ENCODE data around the gene SERPINB12.

Gene SERPINB12

GRCh38 chr18:63542069-63542468 is at the start of gene SERPINB12:
Gene SERPINB12 (plus strand): TSS chr18:63542369. CDS start chr18:63556160, 13,791 bp downstream.
- no peak for DNase-seq (ENCODE audit: low spot score)

GRCh38 chr18:63492851-63493250 is 49.3 kb upstream of the SERPINB12 start:
- DNase-seq (ENCODE audit: low spot score), result no peak

GRCh38 chr18:63495675-63496074 is 46.5 kb upstream of the SERPINB12 start:
- DNase-seq (ENCODE audit: low spot score), result no peak

- DNase-seq (ENCODE audit: low spot score), result no peak
These were observed 36.4 kb upstream of the SERPINB12 start for GRCh38 chr18:63505566-63506335.

- no peak for DNase-seq (ENCODE audit: low spot score)
These were observed 35.9 kb upstream of the SERPINB12 start for GRCh38 chr18:63506336-63506646.

- no peak for DNase-seq (ENCODE audit: low spot score)
These were observed 33.6 kb upstream of the SERPINB12 start for GRCh38 chr18:63508596-63508995.

GRCh38 chr18:63511285-63511684 is 30.9 kb upstream of the SERPINB12 start:
- DNase-seq (ENCODE audit: low spot score), result peak; percentile 38

- no peak for DNase-seq (ENCODE audit: low spot score)
These were observed 27.8 kb upstream of the SERPINB12 start for GRCh38 chr18:63514326-63514725.

- DNase-seq (ENCODE audit: low spot score), result no peak
These were observed 27.1 kb upstream of the SERPINB12 start for GRCh38 chr18:63514888-63515678.

- no peak for DNase-seq (ENCODE audit: low spot score)
These were observed 26.4 kb upstream of the SERPINB12 start for GRCh38 chr18:63515801-63516200.

GRCh38 chr18:63518178-63519012 is 23.8 kb upstream of the SERPINB12 start:
- DNase-seq (ENCODE audit: low spot score), result peak; percentile 91

- no peak for DNase-seq (ENCODE audit: low spot score)
These were observed 22.0 kb upstream of the SERPINB12 start for GRCh38 chr18:63520053-63520685.

GRCh38 chr18:63523660-63524059 is 18.5 kb upstream of the SERPINB12 start:
- no peak for DNase-seq (ENCODE audit: low spot score)

GRCh38 chr18:63527251-63527650 is 14.9 kb upstream of the SERPINB12 start:
- DNase-seq (ENCODE audit: low spot score), result no peak

- no peak for DNase-seq (ENCODE audit: low spot score)
These were observed 13.2 kb upstream of the SERPINB12 start for GRCh38 chr18:63528863-63529492.

- no peak for DNase-seq (ENCODE audit: low spot score)
These were observed 9.7 kb upstream of the SERPINB12 start for GRCh38 chr18:63532471-63532870.

- DNase-seq (ENCODE audit: low spot score), result no peak
These were observed 7.6 kb upstream of the SERPINB12 start for GRCh38 chr18:63534615-63535014.

GRCh38 chr18:63539904-63540510 is 2.2 kb upstream of the SERPINB12 start:
- DNase-seq (ENCODE audit: low spot score), result no peak

GRCh38 chr18:63544017-63544416 is 1.8 kb downstream of the SERPINB12 start:
- DNase-seq (ENCODE audit: low spot score), result no peak

- no peak for DNase-seq (ENCODE audit: low spot score)
These were observed 2.8 kb downstream of the SERPINB12 start for GRCh38 chr18:63545000-63545399.

GRCh38 chr18:63550068-63550467 is 7.9 kb downstream of the SERPINB12 start:
- DNase-seq (ENCODE audit: low spot score), result no peak

Measured in Ammon's horn (tissue), 1 donor.